Hematopoietic multipotent progenitor cell treated with erythropoietin and hydrocortisone succinate and interleukin-3 and kit ligand, for 6 days (in vitro differentiated cells): ENCODE measurements around the gene UBQLN2.
"Not testable (repeated sequence)": the region's sequence is repeated elsewhere in the genome, so short reads cannot be mapped to it uniquely, and the experiment has no call there.

ENCODE experiments used
- DNase-seq: peaks from one replicate; pipeline ENCODE4 v3.0.0-alpha.2; 2015

UBQLN2 gene

GRCh38 chrX:56563231-56564161, at the start of gene UBQLN2:
UBQLN2 (plus strand) TSS chrX:56563627; CDS start chrX:56563874, 247 bp downstream.
- peak; percentile 83 for DNase-seq

- DNase-seq: no peak
These were observed 43.8 kb upstream of the UBQLN2 start for GRCh38 chrX:56519642-56520041.

GRCh38 chrX:56529482-56530007, 33.9 kb upstream of the UBQLN2 start:
- DNase-seq: not testable (repeated sequence)

- DNase-seq: no peak
These were observed 33.4 kb upstream of the UBQLN2 start for GRCh38 chrX:56530011-56530410.

- no peak for DNase-seq
These were observed 12.8 kb upstream of the UBQLN2 start for GRCh38 chrX:56550667-56551066.

- no peak for DNase-seq
These were observed 8.6 kb upstream of the UBQLN2 start for GRCh38 chrX:56554870-56555269.

GRCh38 chrX:56557376-56557929, 6.0 kb upstream of the UBQLN2 start:
- no peak for DNase-seq

DNA sequence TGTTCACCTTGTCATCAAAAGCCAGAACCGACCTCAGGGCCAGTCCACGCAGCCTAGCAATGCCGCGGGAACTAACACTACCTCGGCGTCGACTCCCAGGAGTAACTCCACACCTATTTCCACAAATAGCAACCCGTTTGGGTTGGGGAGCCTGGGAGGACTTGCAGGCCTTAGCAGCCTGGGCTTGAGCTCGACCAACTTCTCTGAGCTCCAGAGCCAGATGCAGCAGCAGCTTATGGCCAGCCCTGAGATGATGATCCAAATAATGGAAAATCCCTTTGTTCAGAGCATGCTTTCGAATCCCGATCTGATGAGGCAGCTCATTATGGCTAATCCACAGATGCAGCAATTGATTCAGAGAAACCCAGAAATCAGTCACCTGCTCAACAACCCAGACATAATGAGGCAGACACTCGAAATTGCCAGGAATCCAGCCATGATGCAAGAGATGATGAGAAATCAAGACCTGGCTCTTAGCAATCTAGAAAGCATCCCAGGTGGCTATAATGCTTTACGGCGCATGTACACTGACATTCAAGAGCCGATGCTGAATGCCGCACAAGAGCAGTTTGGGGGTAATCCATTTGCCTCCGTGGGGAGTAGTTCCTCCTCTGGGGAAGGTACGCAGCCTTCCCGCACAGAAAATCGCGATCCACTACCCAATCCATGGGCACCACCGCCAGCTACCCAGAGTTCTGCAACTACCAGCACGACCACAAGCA, 898 bp downstream of the UBQLN2 start:
- DNase-seq: peak; percentile 22

GRCh38 chrX:56564921-56565840, 1.8 kb downstream of the UBQLN2 start:
- peak; percentile 15 for DNase-seq

DNA sequence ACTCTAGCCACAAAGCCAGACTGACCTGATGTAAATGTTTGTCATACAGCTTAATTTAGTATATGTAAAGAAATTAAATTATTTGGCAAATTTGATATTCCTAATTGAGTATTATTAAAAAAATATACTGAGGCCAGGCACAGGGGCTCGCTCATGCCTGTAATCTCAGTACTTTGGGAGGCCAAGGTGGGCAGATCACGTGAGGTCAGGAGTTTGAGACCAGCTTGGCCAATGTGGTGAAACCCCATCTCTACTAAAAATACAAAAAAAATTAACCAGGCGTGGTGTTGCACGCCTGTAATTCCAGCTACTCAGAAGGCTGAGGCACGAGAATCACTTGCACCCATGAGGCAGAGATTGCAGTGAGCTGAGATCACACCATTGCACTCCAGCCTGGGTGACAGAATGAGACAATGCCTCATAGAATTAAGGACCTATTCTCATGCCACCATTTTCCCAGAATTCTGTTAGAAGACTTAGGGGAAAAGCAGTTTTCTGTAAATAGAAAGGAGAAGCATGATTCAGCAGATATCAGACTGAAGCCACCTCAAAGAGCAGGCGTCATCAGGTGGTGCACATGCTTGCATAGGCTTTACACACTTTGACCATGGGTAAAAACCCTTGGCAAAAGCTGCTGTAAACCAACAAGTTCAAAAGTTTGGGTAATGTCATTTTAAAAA, 6.1 kb downstream of the UBQLN2 start:
- DNase-seq: peak; percentile 10

DNA sequence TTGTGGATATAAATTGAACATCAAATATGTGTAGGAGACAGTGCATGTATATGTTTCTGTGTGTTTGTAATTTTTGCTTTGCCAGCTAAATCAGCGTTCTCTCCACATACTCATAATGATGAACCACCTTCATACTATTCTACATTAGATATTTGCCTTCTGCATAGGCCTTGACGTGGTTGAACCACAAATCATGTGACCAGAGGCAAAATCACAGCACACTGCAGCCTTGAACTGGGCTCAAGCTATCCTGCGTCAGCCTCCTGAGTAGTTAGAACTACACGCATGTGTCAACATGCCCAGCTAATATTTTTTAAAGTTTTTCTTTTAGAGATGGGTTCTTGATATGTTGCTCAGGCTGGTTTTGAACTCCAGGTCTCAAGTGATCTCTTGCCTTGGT, 9.5 kb downstream of the UBQLN2 start:
- DNase-seq: no peak

- no peak for DNase-seq
These were observed 11.4 kb downstream of the UBQLN2 start for GRCh38 chrX:56574861-56575260.

DNA sequence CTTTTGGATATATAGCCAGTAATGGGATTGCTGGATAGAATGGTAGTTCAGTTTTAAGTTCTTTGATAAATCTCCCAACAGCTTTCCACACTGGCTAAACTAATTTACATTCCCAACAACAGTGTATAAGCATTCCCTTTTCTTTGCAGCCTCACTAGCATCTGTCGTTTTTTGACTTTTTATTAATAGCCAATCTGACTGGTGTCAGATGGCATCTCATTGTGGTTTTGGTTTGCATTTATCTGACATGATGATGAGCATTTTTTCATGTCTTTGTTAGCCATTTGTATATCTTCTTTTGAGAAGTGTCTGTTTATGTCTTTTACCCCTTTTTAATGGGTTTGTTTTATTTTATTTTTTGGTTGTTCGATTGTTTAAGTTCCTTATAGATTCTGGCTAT, 13.3 kb downstream of the UBQLN2 start:
- no peak for DNase-seq

GRCh38 chrX:56588397-56589188, 25.2 kb downstream of the UBQLN2 start:
- no peak for DNase-seq

- DNase-seq: not testable (repeated sequence)
These were observed 28.4 kb downstream of the UBQLN2 start for GRCh38 chrX:56591830-56592229.

DNA sequence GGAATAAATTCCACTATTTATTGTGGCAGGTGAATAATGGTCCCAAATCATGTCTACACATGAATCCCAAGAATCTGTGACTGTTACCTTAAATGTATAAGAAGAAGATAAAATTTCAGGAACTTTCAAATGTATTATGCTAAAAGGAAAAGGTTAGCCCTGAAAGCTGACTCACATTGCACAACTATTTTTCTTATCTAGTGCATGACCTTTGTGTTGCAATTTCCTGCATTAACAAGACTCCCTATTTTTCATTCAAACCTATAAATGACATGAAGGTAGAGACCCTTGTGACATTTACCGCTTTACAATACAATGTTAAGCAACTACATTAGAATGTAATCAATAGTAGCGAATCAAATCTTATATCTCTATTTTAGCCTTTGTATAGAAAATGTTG, 36.7 kb downstream of the UBQLN2 start:
- peak; percentile 11 for DNase-seq

DNA sequence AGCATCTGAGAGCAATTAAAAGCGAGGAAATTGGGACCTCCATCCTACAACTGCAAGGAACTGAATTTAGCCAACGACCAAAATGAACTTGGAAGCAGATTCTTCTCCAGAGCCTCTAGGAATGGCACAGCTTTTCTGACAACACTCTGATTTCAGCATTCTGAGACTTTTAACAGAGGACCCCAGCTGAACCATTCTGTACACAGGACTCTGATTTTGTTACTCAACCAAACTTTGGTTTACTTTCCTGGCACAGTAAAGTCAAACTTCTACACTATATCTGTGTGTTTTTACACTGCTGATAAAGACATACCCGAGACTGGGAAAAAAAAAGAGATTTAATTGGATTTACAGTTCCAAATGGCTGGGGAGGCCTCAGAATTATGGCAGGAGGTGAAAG, 37.6 kb downstream of the UBQLN2 start:
- no peak for DNase-seq

DNA sequence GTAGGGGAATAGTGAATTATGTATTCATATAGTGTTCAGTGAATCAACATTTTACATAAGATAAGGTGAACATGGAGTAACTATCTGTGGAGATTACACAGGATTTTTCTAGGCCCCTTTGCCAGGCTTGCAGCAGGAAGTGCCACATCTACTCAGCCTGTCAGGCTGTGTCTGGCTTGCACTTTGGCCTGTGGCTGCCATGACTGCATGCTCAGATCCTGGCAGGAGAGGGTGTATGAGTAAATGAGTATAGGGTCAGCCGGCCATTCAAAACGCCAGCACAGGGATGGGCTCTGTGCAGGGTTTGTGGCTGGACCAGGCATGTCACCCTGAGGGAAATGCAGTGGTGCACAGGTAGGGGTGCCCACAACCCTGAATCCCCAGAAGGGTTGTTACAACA, 51.9 kb downstream of the UBQLN2 start:
- DNase-seq: no peak
